Naive thymus-derived CD8-positive, alpha-beta T cell (primary cell): Measurements from ENCODE around the gene SMIM3. TPM values are rescaled to one million over a fixed set of nuclear protein-coding genes. Genes with fewer than 3 reads are reported as not detected.

Source experiments
- ATAC-seq, 2 donors: fragments of 150-1000 bp; cut with Tn5 transposase in 1 of 2; sonication (Bioruptor Pico), chemical (Tn5 transposase) in 1 of 2; 1 replicate in 1 of 2; 2 replicates in 1 of 2; pipeline ENCODE4 v1.10.0; 2021; ENCODE audit warnings: mild to moderate bottlenecking in 2 of 2, moderate library complexity in 2 of 2
- POLR2A ChIA-PET: fragments of 350-600 bp; sonication (Branson Sonifier 250); formaldehyde crosslinking; loops from one replicate; lab custom pipeline; 2021; ENCODE audit warnings: antibody characterized with exemption; lab: Charles Lee
- DNase-seq, 10 donors: peaks; one replicate each; pipeline versions ENCODE4 v3.0.0 to v3.0.0-alpha.2; 2020 to 2022
- H3K27ac Mint-ChIP-seq, 10 donors: one replicate each; pipeline ENCODE4 v1.8.0; 2020 to 2022; ENCODE audit warnings: mild to moderate bottlenecking in 10 of 10, mixed read lengths in 10 of 10, moderate library complexity in 4 of 10, inconsistent platforms in 1 of 10
- H3K27me3 Mint-ChIP-seq, 5 donors: one replicate each; pipeline ENCODE4 v1.8.0; 2021 to 2022; ENCODE audit warnings: mixed read lengths in 5 of 5
- H3K36me3 Mint-ChIP-seq, 3 donors: one replicate each; pipeline ENCODE4 v1.8.0; 2020 to 2022; ENCODE audit warnings: mixed read lengths in 3 of 3, mild to moderate bottlenecking in 2 of 3, inconsistent platforms in 1 of 3
- H3K4me1 Mint-ChIP-seq, 4 donors: one replicate each; pipeline ENCODE4 v1.8.0; 2021 to 2022; ENCODE audit warnings: mixed read lengths in 4 of 4
- H3K4me3 Mint-ChIP-seq, 10 donors: one replicate each; pipeline ENCODE4 v1.8.0; 2020 to 2022; ENCODE audit warnings: mild to moderate bottlenecking in 10 of 10, mixed read lengths in 10 of 10, moderate library complexity in 6 of 10, inconsistent platforms in 1 of 10
- H3K9me3 Mint-ChIP-seq, 9 donors: one replicate each; pipeline ENCODE4 v1.8.0; 2020 to 2022; ENCODE audit warnings: mixed read lengths in 9 of 9, mild to moderate bottlenecking in 3 of 9, inconsistent platforms in 1 of 9, moderate library complexity in 1 of 9
- polyA plus RNA-seq, 3 donors: library from polyadenylated mRNA; unstranded; fragments of 300-500 nt; fragmentation: Illumina TruSeq; gene quantifications; one replicate each; pipeline ENCODE4 v1.2.3, GENCODE V29; 2021
- total RNA-seq, 8 experiments: library from RNA in 2 of 8; stranded (reverse) in 2 of 8; gene quantifications; one replicate each; pipeline ENCODE4 v1.2.3 and lab custom pipeline; 2021 to 2026

The SMIM3 gene
- total and polyA plus RNA-seq, 5 experiments from 2014 or later, result 4.1 to 12.2 (median 8.5) TPM

DNA sequence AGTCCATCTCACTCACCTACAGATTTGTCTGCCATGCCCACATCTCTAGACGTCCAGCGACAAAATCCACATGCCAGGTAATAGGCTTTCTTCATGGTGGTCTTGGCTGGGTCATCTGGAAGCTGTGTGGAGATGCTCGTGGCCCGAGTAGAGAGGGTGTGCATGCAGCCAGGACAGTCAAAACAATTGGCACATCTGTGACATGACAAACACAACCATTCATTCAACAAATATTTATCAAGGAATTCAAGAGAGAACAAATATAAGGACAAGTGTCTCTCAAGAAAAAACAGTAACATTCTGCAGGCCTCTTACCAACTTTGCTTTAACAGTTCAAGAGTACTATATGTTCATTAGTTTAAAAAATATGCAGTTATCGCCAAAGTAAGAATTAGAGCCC lies 25.1 kb upstream of the SMIM3 start:
- ATAC-seq, result no peak
- DNase-seq, result no peak
- POLR2A ChIA-PET, result interaction anchor here (0.5 kb wide), 1 partner anchor 8 kb away, joined by 6 read pairs; no protein-coding TSS in a partner anchor
- Mint-ChIP-seq H3K27me3 (no peaks in the 10 kb centered on the region), H3K9me3 (no peaks in the 10 kb centered on the region), H3K4me3 (peak overlapping the region in 2 of 10 donors; percentile 4 to 45), H3K4me1 (peaks cover 19 to 71% (median 53%) of the 10 kb centered on the region in 4 donors), H3K27ac (peak overlapping the region in 5 of 10 donors; percentile 1 to 55 (median 23)), H3K36me3 (peaks cover 4 to 75% (median 36%) of the 10 kb centered on the region in 3 donors)

DNA sequence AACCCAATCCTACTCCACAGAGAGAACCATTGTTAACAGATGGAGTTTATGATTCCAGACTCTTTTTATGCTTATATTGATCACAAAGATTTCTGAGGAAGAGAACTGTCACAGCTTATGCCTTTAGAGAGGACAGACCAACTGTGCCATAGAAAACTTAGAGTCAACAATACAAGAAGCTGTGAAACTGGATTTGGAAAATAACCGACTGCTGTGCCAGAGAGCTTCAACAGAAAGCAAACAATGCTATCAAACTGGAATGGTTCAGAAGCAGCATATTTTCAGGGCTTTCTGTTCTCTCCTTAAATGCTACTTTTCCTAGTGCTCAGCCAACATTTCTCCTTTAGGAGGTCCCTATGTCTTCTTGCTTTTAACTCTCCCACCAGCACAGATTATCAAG lies 24.7 kb upstream of the SMIM3 start:
- Mint-ChIP-seq H3K27me3 (no peaks in the 10 kb centered on the region), H3K4me3 (no peak overlapping the region), H3K36me3 (peaks cover 4 to 73% (median 36%) of the 10 kb centered on the region in 3 donors), H3K27ac (peak overlapping the region in 3 of 10 donors; percentile 19 to 71 (median 23)), H3K9me3 (no peaks in the 10 kb centered on the region), H3K4me1 (peaks cover 19 to 70% (median 53%) of the 10 kb centered on the region in 4 donors)
- no peak for DNase-seq
- POLR2A ChIA-PET, result interaction anchor here (0.5 to 0.6 kb wide), 3 partner anchors 8 to 79 kb away, joined by 3 to 6 read pairs (median 3); no protein-coding TSS in a partner anchor
- no peak for ATAC-seq

DNA sequence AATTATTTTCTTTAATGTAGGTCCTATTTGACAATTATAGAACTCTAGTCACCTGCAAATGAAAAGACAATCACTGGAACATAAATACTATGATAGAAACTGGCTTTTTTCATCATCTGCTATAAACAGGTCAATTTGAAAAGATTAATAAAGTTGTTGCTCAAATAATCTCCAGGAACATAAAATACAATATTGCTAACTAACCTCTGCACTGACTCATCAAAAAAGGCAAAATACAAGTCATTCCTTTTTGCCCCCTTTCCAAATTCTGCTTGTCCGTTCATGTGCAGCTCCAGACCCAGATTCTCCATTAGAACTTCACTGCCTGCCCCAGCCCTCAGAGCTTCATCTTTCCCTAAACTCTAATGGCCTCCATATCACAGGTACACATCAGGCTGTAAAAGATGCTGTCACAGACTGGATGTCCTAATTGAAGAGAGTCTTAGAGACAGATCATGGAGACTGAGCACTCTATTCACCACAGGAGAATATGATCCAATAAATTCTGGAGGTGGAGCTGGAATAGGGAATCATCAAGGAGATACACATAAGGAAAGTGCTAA lies 21.4 kb upstream of the SMIM3 start:
- Mint-ChIP-seq H3K4me3 (peak overlapping the region in 7 of 10 donors; percentile 20 to 54 (median 43)), H3K36me3 (peaks cover 0 to 47% (median 27%) of the 10 kb centered on the region in 3 donors), H3K27ac (peak overlapping the region in 8 of 10 donors; percentile 0 to 78 (median 52)), H3K9me3 (no peaks in the 10 kb centered on the region), H3K27me3 (peaks cover 0 to under 1% (median 0%) of the 10 kb centered on the region in 5 donors), H3K4me1 (peaks cover 16 to 53% (median 40%) of the 10 kb centered on the region in 4 donors)
- ATAC-seq, result no peak
- POLR2A ChIA-PET, result interaction anchor here (2.0 to 3.3 kb wide), 6 partner anchors 21 to 308 kb away, joined by 8 to 27 read pairs (median 10); partner anchors contain the start of genes IRGM, RBM22, RPS14 and SMIM3
- no peak for DNase-seq

DNA sequence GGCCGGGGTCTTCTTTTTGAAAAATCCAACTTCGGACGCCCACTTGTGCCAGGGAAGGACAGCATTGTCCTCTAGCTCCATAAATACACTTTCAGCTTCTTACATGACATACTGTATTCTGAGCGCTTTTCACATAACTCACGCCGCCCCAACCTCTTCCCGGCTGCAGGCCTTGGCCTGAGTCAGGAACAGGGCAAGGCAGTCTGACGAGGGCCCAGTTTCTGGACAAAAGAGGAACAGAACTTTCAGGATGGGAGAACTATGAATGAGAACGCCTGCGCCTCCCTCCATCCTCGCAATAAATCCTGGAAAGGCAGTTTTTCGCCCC lies 20.4 kb upstream of the SMIM3 start:
- POLR2A ChIA-PET, result interaction anchor here (0.7 to 3.3 kb wide), 11 partner anchors 20 to 346 kb away, joined by 3 to 27 read pairs (median 8); partner anchors contain the start of genes CD74, IRGM, RBM22 and RPS14
- Mint-ChIP-seq H3K9me3 (no peaks in the 10 kb centered on the region), H3K4me3 (no peak overlapping the region), H3K4me1 (peaks cover 14 to 52% (median 37%) of the 10 kb centered on the region in 4 donors), H3K27me3 (peaks cover 0 to 10% (median 0%) of the 10 kb centered on the region in 5 donors), H3K27ac (no peak overlapping the region), H3K36me3 (peaks cover 0 to 37% (median 26%) of the 10 kb centered on the region in 3 donors)
- DNase-seq, result peak in 1 of 10 donors; percentile 15
- peak; percentile 5 for ATAC-seq

DNA sequence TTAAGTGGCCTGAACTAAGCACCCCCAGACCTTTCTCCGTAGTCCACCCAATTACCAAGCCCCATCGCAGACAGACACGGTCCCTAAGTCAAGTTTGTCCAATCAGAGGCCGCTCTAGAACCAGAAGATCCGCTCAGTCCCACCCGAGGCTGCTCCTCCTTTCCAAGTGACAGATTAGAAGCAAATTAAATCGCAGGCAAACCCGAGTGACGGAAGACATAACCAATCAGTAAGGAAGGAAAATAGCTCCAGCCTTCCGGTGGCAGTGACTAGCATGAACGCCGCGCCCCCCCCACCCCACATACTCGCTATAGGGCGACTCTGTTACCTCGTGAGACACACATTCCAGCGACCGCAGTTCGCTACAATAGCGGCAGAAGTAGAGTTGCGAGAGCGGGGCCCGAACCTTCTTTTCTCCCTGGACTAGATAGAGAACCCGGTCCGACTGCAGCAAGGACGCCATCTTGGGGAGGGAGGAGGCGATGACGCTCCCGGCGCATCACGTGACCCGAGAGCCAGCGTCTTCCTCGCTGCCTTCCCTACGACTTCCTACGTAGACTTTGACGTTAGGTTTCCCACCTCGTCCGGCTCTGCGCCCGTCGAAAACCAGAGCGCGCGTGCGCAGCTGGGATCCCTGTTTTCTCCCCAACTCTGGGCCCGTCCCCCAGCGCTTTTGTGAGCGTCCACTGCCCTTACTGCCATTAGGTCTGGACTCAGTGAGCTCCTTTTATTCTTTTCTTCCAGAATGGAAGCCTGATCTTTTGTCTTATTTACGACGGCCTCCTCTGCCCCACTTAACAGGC lies 19.8 kb upstream of the SMIM3 start, which contains the start of gene DCTN4:
Gene DCTN4 (minus strand): TSS at position 487 of the 803 bp plus-strand sequence. CDS start 24 bp downstream, at position 463.
- Mint-ChIP-seq H3K9me3 (no peaks in the 10 kb centered on the region), H3K36me3 (peaks cover 0 to 32% (median 20%) of the 10 kb centered on the region in 3 donors), H3K27me3 (peaks cover 0 to 14% (median 0%) of the 10 kb centered on the region in 5 donors), H3K4me1 (peaks cover 12 to 50% (median 31%) of the 10 kb centered on the region in 4 donors), H3K4me3 (peak within 1 kb of the TSS in 1 of 10 donors; percentile 4), H3K27ac (no peak within 1 kb of the TSS)
- ATAC-seq (peak; percentile 93 to 94), DNase-seq (peak; percentile 86 to 99 (median 94))
- POLR2A ChIA-PET, result interaction anchor here (0.7 to 3.3 kb wide), 14 partner anchors 20 to 433 kb away, joined by 3 to 27 read pairs (median 6); partner anchors contain the start of genes CD74, IRGM, RBM22 and RPS14

DNA sequence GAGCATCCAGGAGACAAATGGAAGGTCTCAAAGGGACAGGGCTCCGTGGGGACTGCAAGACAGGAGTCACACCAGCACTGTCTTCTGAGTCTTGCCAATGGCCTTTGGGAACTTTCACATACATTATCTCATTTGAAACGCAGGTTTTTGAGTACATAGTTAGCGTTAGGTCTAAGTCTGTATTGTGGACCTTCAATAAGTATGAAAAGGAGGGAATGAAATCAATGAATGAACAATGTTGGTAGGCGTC lies 19.3 kb upstream of the SMIM3 start:
- peaks cover 9 to 47% (median 26%) of the 10 kb centered on the region in 4 donors for H3K4me1 Mint-ChIP-seq
- DNase-seq, result no peak

DNA sequence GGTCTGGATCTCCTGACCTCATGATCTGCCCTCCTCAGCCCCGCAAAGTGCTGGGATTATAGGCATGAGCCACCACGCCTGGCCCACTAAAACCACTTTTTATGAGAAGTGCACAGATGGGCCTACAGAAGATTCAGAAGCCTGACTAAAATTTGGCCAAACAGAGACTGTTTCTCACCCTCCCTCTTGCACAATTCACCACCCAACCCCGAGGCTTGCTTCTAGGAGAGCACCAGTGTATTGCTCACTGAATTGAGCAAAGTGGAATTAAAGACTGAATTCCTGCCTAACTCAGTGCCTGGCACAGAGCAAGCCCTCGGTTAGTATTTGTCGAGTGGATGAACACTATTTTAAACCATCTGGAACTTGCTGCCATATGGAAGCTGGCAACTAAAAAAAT lies 16.3 kb upstream of the SMIM3 start:
- Mint-ChIP-seq H3K27ac (no peak overlapping the region), H3K4me1 (peaks cover 3 to 43% (median 13%) of the 10 kb centered on the region in 4 donors), H3K27me3 (peaks cover 0 to 14% (median 0%) of the 10 kb centered on the region in 5 donors), H3K4me3 (no peak overlapping the region), H3K9me3 (peaks cover 0 to 9% (median 0%) of the 10 kb centered on the region in 9 donors), H3K36me3 (peaks cover 0 to 1% (median 0%) of the 10 kb centered on the region in 3 donors)
- POLR2A ChIA-PET, result interaction anchor here (0.6 kb wide), 1 partner anchor 55 kb away, joined by 3 read pairs; no protein-coding TSS in a partner anchor
- no peak for DNase-seq
- no peak for ATAC-seq

More for the DNA sequence above, 19.3 kb upstream of the SMIM3 start:
- no peaks in the 10 kb centered on the region for H3K9me3 Mint-ChIP-seq
- no peak overlapping the region for H3K4me3 Mint-ChIP-seq
- H3K27me3 Mint-ChIP-seq, result peaks cover 0 to 14% (median 0%) of the 10 kb centered on the region in 5 donors
- POLR2A ChIA-PET, result interaction anchor here (0.8 to 3.3 kb wide), 9 partner anchors 19 to 87 kb away, joined by 3 to 27 read pairs (median 9); partner anchors contain the start of genes IRGM, RBM22 and SMIM3
- no peak for ATAC-seq
- no peak overlapping the region for H3K27ac Mint-ChIP-seq
- H3K36me3 Mint-ChIP-seq, result peaks cover 0 to 26% (median 15%) of the 10 kb centered on the region in 3 donors

DNA sequence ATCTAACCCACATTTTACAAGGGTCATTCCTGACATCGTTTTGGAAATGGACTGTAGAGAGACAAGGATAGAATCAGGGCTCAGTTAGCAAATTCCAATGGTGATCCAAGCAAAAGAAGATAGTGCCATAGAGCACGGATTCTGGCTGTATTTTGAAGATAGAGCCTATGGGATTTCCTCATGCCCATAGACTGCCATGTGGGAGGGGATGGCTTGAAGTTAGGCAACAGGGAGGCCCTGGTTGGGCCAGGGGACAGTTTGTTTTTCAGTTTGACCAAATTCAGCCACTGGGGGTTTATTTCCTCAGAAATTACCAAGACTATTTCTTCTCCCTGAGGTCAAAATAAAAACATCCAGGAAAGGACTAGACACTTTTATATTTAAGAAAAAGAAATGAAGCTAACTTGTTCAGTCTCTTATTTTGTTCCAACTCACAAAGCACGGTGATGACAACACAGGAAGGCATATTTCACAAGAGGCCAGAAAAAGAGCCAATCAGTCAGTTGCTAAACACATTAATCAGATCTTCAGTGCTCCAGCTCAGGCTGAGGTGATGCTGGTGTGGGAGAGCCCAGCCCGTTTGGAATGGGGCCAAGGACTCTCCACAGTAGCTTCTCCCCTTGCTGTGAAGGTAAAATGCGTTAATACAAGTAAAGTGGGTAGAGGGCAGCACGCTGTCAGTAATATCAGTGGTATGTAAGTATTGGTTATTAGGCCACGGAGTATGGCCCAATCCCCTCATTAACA lies 15.4 kb upstream of the SMIM3 start:
- H3K27me3 Mint-ChIP-seq, result peaks cover 0 to 14% (median 0%) of the 10 kb centered on the region in 5 donors
- peaks cover 0 to 9% (median 0%) of the 10 kb centered on the region in 9 donors for H3K9me3 Mint-ChIP-seq
- DNase-seq, result no peak
- peaks cover 0 to 36% (median 10%) of the 10 kb centered on the region in 4 donors for H3K4me1 Mint-ChIP-seq
- no peak for ATAC-seq
- POLR2A ChIA-PET, result interaction anchor here (1.6 kb wide), 1 partner anchor 17 kb away, joined by 3 read pairs; no protein-coding TSS in a partner anchor
- H3K4me3 Mint-ChIP-seq, result peak overlapping the region in 1 of 10 donors; percentile 49
- peak overlapping the region in 1 of 10 donors; percentile 40 for H3K27ac Mint-ChIP-seq
- no peaks in the 10 kb centered on the region for H3K36me3 Mint-ChIP-seq

DNA sequence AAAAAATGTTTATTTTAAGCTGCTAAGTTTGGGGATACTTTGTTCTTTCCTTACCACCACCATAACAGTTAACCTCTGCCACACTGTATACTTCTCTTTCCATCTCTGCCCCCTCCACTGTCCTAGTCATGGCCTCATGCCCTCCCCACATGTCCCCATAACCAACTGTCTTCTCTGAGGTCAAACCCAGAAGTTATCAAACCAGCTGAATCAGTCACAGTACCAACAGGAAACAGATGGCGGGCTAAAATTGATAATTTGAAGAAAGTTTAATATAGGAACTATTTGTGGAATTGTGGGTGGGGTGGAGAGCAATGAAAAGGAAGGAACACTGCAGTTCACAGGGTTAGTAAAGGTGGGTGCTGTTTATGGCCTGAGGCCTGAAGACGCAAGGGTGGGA lies 14.0 kb upstream of the SMIM3 start:
- Mint-ChIP-seq H3K4me3 (no peak overlapping the region), H3K9me3 (peaks cover 0 to 9% (median 0%) of the 10 kb centered on the region in 9 donors), H3K27ac (peak overlapping the region in 1 of 10 donors; percentile 43), H3K4me1 (peaks cover 0 to 29% (median 4%) of the 10 kb centered on the region in 4 donors), H3K36me3 (no peaks in the 10 kb centered on the region), H3K27me3 (peaks cover 0 to 14% (median 0%) of the 10 kb centered on the region in 5 donors)
- ATAC-seq, result no peak
- POLR2A ChIA-PET, result interaction anchor here (0.6 to 1.6 kb wide), 2 partner anchors 15 to 1987 kb away, joined by 3 to 5 read pairs; no protein-coding TSS in a partner anchor
- no peak for DNase-seq

DNA sequence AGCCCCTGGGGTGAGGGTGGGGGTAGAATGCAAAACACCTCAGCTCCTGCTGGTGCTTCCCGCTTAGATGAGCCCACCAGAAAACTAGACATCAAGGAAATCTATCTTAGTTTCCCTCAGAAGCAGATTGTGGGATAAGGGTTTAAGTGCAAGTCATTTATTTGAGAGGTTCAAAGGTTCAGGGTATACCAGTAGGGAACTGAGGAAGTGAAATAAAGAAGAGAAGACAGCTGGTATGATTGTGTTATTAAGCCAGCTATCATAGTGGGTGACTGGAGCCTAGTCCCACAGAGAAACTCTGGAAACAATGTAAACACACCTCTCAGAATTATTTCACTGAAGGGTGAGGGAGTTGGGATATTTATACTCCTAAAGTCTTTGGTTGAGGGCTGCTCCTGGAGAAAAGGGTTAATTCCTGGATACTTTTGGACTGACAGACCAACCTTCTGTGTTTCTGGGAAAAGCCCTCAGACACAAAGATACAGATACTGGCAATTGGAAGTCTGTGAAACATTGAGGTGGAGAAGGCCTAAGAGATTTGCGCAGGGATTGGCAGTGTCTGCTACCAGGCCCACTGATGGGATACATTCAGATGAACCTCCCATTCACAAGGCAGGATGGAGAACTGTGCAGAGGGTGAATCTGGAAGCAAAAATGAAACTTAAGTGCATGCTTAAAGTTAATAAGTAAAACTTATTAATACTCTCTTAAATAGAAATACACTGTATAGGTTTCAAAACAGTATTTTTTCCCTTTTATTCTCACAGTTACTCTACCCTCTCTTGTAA lies 13.4 kb upstream of the SMIM3 start:
- POLR2A ChIA-PET, result no interaction called here
- DNase-seq, result no peak
- peaks cover 0 to 9% (median 0%) of the 10 kb centered on the region in 9 donors for H3K9me3 Mint-ChIP-seq
- ATAC-seq, result no peak
- no peaks in the 10 kb centered on the region for H3K36me3 Mint-ChIP-seq
- H3K27me3 Mint-ChIP-seq, result peaks cover 0 to 14% (median 0%) of the 10 kb centered on the region in 5 donors
- H3K4me3 Mint-ChIP-seq, result no peak overlapping the region
- no peak overlapping the region for H3K27ac Mint-ChIP-seq
- peaks cover 0 to 25% (median 3%) of the 10 kb centered on the region in 4 donors for H3K4me1 Mint-ChIP-seq

DNA sequence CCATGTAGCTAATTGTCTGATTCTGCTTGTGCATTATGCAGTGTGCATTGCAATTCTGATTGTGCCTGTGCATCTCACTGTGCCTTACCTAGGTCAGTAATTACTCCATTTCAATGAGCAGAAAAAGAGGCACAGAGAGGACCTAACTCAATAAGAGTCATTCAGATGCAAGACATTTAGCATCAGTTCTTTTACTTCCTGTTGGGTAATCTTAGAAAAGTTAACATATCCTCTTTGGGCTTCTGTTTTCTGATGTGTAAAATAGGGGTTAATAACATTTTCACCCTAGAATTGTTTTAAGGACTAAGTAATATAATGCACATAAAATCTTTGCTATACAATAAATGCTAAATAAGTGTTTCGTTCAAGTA lies 12.8 kb upstream of the SMIM3 start:
- Mint-ChIP-seq H3K4me3 (no peak overlapping the region), H3K27me3 (peaks cover 0 to 14% (median 0%) of the 10 kb centered on the region in 5 donors), H3K36me3 (no peaks in the 10 kb centered on the region), H3K4me1 (peaks cover 0 to 25% (median 3%) of the 10 kb centered on the region in 4 donors), H3K27ac (no peak overlapping the region), H3K9me3 (peaks cover 0 to 9% (median 0%) of the 10 kb centered on the region in 9 donors)
- ATAC-seq, result no peak
- DNase-seq, result no peak
- POLR2A ChIA-PET, result no interaction called here
